T-helper 22 cell (primary cell): Measurements from ENCODE around the gene RPL12.
A peak's percentile ranks its signal among the peaks of the same experiment; 100 is the strongest.

Source experiments
- DNase-seq: peaks from one replicate; pipeline ENCODE4 v3.0.0-alpha.2; 2020; ENCODE audit warnings: low read depth

RPL12 gene

GRCh38 chr9:127450830-127451607 is at the start of gene RPL12, which contains the start of gene LRSAM1:
Gene RPL12 (minus strand): TSS chr9:127451406. CDS start chr9:127451317, 89 bp downstream.
Gene LRSAM1 (plus strand): TSS chr9:127451510. CDS start chr9:127454528, 3,018 bp downstream.
- DNase-seq: peak; percentile 92

GRCh38 chr9:127500862-127501261 is 49.7 kb upstream of the RPL12 start:
- DNase-seq: no peak

- no peak for DNase-seq
Observed at GRCh38 chr9:127500399-127500798, 49.2 kb upstream of the RPL12 start.

- no peak for DNase-seq
Observed at GRCh38 chr9:127498298-127498697, 47.1 kb upstream of the RPL12 start.

GRCh38 chr9:127497656-127498290 is 46.6 kb upstream of the RPL12 start:
- DNase-seq: no peak

- no peak for DNase-seq
Observed at GRCh38 chr9:127496974-127497373, 45.8 kb upstream of the RPL12 start.

GRCh38 chr9:127495884-127496555 is 44.8 kb upstream of the RPL12 start:
- DNase-seq: no peak

GRCh38 chr9:127494304-127494702 is 43.1 kb upstream of the RPL12 start:
- no peak for DNase-seq

- no peak for DNase-seq
Observed at GRCh38 chr9:127493592-127494303, 42.5 kb upstream of the RPL12 start.

GRCh38 chr9:127492616-127493015 is 41.4 kb upstream of the RPL12 start:
- no peak for DNase-seq

GRCh38 chr9:127491516-127491915 is 40.3 kb upstream of the RPL12 start:
- DNase-seq: no peak

- DNase-seq: no peak
Observed at GRCh38 chr9:127490535-127491230, 39.5 kb upstream of the RPL12 start.

- no peak for DNase-seq
Observed at GRCh38 chr9:127489471-127490115, 38.4 kb upstream of the RPL12 start.

- no peak for DNase-seq
Observed at GRCh38 chr9:127488946-127489345, 37.7 kb upstream of the RPL12 start.

GRCh38 chr9:127485995-127486394 is 34.8 kb upstream of the RPL12 start:
- no peak for DNase-seq

- DNase-seq: no peak
Observed at GRCh38 chr9:127482662-127483061, 31.5 kb upstream of the RPL12 start.

- no peak for DNase-seq
Observed at GRCh38 chr9:127479507-127480081, 28.4 kb upstream of the RPL12 start.

- DNase-seq: no peak
Observed at GRCh38 chr9:127474592-127474991, 23.4 kb upstream of the RPL12 start.

GRCh38 chr9:127473932-127474331 is 22.7 kb upstream of the RPL12 start:
- DNase-seq: no peak

GRCh38 chr9:127473501-127473900 is 22.3 kb upstream of the RPL12 start:
- DNase-seq: no peak

GRCh38 chr9:127470662-127471061 is 19.5 kb upstream of the RPL12 start:
- no peak for DNase-seq
